ENCODE results near the gene KIF23. TPM values are rescaled to one million over a fixed set of nuclear protein-coding genes. Genes with fewer than 3 reads are reported as not detected.
A peak's percentile ranks its signal among the peaks of the same experiment; 100 is the strongest.

KIF23 gene
- total and polyA plus RNA-seq, 12 donors: 0.17 to 3.4 (median 0.57) TPM

- H3K27ac ChIP-seq: no peak overlapping the region
- no peak for ATAC-seq
- no peak for DNase-seq
- no peak overlapping the region for H3K4me3 ChIP-seq
- intact Hi-C loops (cut with DNase I): no loop called here
- no peaks in the 10 kb centered on the region for H3K27me3 ChIP-seq
- H3K9me3 ChIP-seq: no peaks in the 10 kb centered on the region
- no peaks in the 10 kb centered on the region for H3K36me3 ChIP-seq
- no peak for TF ChIP-seq CTCF (IDR thresholded peaks at IDR 0.05)
- 82 to 88% methylated on average over 2 of the region's 2 CpGs for WGBS, 2 donors
- H3K4me1 ChIP-seq: peaks cover 0 to 35% (median 13%) of the 10 kb centered on the region in 9 donors
These were observed 52.6 kb downstream of the KIF23 start for GRCh38 chr15:69466733-69467132.

GRCh38 chr15:69467636-69468035 is 53.5 kb downstream of the KIF23 start:
- Histone ChIP-seq H3K4me3 (no peak overlapping the region), H3K4me1 (peaks cover 0 to 28% (median 6%) of the 10 kb centered on the region in 9 donors), H3K9me3 (no peaks in the 10 kb centered on the region), H3K36me3 (no peaks in the 10 kb centered on the region), H3K27me3 (no peaks in the 10 kb centered on the region), H3K27ac (no peak overlapping the region)
- no peak for TF ChIP-seq CTCF (IDR thresholded peaks at IDR 0.05)
- intact Hi-C loops (cut with DNase I): no loop called here
- 82% methylated on average over 11 of the region's 11 CpGs for WGBS, 2 donors
- ATAC-seq: no peak
- DNase-seq: no peak

- WGBS, 2 donors: 82 to 84% methylated on average over 19 of the region's 19 CpGs
- H3K9me3 ChIP-seq: no peaks in the 10 kb centered on the region
These were observed 54.3 kb downstream of the KIF23 start for GRCh38 chr15:69468241-69469121.

More at GRCh38 chr15:69468241-69469121, 54.3 kb downstream of the KIF23 start:
- no peak overlapping the region for H3K27ac ChIP-seq
- DNase-seq (no peak), ATAC-seq (peak in 1 of 8 donors; percentile 9)
- H3K4me1 ChIP-seq: peaks cover 0 to 23% (median 1%) of the 10 kb centered on the region in 9 donors
- intact Hi-C loops (cut with DNase I): no loop called here
- H3K36me3 ChIP-seq: no peaks in the 10 kb centered on the region
- no peak overlapping the region for H3K4me3 ChIP-seq
- no peak for TF ChIP-seq CTCF (IDR thresholded peaks at IDR 0.05)
- H3K27me3 ChIP-seq: no peaks in the 10 kb centered on the region
